ENCODE data around the gene MAPRE3.

The MAPRE3 gene

GRCh38 chr2:27041752-27042151 is 71.3 kb downstream of the MAPRE3 start:
- no peak for DNase-seq

DNA sequence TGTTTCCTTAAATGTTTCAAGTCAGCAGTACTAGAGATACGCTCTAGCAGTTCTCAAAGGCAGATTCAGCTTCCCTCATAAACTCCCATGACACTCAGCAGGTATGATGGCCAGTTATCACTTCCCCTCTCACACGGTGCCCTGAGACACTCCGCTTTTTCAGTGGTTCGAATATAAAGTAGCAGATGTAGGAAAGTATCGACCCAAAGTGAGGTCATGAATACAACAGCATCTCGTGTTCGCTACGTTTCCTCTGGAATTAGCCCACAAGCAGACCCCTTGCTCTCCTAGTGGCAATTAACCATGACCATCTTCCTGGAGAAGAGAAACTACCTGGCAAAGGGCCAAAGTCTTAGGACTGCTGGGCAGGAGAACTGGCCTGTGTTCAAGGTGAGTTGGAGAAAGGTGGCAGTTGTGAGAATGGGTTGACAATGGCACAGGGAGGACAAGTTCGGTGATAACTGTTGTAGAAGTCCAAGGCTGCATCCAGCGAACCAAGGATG is 71.8 kb downstream of the MAPRE3 start:
- no peak for DNase-seq

GRCh38 chr2:27042985-27043634 is 72.7 kb downstream of the MAPRE3 start:
- DNase-seq, result no peak

GRCh38 chr2:27049422-27050280 is 79.2 kb downstream of the MAPRE3 start:
- peak in 4 of 14 donors; percentile 41 to 63 (median 48) for DNase-seq

- DNase-seq, result peak; percentile 67 to 94 (median 88)
These were observed 80.0 kb downstream of the MAPRE3 start for GRCh38 chr2:27050281-27050995.

- DNase-seq, result peak in 13 of 14 donors; percentile 67 to 93 (median 90)
These were observed 80.8 kb downstream of the MAPRE3 start, which contains the start of gene AGBL5 for GRCh38 chr2:27050996-27051901. AGBL5 (plus strand) TSS chr2:27051668; CDS start chr2:27052959, 1,291 bp downstream.

DNA sequence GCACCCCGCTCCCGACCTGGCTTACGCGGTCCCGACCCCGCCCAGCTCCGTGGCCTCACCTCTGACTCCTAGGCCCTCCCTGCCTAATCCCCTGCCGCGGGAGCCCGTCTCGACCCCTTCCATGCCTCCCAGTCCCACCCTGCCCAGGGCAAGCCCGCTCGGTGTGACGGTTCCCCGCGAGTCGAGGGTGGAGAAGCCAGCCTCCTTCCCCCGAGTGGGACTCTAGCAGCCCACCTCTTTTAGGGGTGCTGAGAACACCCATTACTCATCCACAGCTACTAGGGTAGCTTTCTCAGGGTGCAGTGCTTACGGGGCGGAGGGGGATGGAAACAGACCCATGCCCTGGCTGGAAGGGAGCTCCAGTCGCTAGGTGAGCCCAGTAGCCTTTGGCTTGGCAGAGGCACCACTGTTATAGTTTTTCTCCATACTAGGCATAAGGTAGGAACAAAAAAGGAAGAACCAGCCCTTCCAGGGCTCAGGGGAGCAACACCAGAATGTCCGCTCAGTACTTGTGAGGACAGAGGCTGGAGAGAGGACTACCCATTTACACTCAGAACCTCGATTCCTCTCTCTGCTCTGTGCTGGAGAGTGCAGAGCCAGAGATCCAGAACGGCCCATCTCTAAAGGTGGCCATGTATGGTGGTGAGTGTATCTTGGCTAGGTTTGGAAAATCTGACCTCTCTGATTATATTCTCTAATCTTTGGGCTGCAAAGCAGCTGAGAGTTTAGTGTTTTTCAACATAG is 81.6 kb downstream of the MAPRE3 start:
- DNase-seq, result peak in 4 of 14 donors; percentile 27 to 70 (median 50)

DNA sequence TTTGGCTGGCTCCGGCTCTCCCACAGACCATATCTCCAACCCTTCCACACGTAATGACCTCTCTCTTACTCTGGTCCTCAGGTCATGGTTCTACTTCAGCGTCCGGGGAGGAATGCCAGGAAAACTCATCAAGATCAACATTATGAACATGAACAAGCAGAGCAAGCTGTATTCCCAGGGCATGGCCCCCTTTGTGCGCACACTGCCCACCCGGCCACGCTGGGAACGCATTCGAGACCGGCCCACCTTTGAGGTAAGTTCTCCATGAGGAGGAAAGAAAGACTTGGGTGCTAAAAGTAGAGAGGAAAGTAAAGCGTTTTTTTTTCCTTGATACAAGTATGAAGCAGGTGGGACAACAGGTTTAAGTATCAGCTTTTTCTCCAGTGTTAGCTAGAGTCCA is 82.9 kb downstream of the MAPRE3 start:
- DNase-seq, result no peak

- DNase-seq, result no peak
These were observed 83.3 kb downstream of the MAPRE3 start for GRCh38 chr2:27053776-27054175.

- no peak for DNase-seq
These were observed 84.3 kb downstream of the MAPRE3 start for GRCh38 chr2:27054721-27055120.

- DNase-seq, result no peak
These were observed 86.7 kb downstream of the MAPRE3 start for GRCh38 chr2:27057184-27057583.

DNA sequence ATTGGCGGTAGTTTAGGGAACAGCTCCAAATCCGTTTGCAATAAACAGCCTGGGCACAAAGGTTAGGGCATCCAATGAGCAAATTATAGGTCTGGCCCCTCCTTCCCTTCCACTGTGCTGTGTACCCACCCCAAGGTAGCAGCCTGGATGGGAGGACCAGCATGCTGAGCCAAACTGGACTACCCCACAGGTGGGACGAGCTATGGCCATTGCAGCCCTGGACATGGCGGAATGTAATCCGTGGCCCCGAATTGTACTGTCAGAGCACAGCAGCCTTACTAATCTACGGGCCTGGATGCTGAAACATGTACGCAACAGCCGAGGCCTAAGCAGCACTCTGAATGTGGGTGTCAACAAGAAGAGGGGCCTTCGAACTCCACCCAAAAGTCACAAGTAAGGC is 87.8 kb downstream of the MAPRE3 start:
- no peak for DNase-seq

DNA sequence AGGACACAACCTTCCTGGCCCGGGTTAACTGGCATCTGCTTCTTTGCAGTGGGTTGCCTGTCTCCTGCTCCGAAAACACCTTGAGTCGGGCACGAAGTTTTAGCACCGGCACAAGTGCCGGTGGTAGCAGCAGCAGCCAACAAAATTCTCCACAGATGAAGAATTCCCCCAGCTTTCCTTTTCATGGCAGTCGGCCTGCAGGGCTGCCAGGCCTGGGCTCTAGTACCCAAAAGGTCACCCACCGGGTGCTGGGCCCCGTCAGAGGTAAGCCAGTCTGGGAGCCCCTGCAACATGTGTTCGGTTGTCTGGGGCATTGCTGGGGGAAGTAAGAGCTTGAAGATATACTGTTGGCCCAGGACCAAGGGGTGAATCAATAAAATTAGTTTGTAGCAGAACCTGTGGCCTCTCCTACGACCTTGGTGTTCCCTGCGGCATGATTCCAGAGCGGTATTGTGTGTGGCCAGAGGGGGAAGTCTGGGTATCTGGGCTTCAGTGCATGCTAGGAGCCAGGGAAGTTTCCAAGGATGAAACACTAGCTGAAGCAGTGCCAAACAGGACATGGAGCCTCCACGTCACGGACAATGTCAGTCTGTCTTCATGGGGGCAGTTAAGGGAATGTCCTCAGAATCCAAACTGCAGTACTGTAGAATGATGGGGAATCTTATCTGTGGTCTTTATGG is 88.8 kb downstream of the MAPRE3 start:
- DNase-seq, result no peak

DNA sequence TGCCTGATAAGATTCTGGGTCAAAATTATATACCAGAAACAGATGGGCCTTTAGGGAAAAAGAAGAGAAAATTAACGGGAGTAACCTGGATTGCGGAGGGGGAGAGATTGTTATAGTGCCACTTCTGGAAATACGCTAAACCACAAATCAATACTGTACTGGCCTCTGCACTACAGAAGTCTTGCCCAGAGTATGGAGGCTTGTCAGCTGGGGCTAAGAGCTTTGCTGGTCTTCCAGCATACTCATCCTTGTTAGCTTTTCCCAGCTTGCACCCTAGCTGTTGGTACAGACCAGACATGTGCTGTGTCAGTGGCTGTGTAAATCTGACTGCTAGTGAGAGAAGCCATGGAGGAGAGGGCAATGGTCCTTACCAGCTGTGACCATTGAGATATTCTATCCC is 89.9 kb downstream of the MAPRE3 start:
- no peak for DNase-seq

DNA sequence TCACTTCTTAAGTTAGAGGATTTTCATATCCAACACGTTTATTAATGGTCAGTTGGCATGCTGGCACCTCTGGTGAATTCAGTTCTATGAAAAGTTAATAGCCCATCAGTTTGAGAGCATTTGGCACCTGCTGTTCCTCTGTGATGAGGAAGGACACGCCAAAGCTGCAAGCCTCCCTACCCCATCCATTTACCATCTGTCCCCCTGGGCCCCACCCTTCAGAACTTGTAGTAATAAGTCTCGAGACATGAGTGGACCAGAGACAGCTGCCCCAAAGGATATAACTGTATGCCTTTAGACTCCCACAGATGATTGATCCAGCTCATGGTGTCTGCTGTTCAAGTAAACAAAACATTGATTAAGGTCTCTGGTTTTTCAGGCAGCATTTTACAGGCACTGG is 94.7 kb downstream of the MAPRE3 start:
- no peak for DNase-seq

DNA sequence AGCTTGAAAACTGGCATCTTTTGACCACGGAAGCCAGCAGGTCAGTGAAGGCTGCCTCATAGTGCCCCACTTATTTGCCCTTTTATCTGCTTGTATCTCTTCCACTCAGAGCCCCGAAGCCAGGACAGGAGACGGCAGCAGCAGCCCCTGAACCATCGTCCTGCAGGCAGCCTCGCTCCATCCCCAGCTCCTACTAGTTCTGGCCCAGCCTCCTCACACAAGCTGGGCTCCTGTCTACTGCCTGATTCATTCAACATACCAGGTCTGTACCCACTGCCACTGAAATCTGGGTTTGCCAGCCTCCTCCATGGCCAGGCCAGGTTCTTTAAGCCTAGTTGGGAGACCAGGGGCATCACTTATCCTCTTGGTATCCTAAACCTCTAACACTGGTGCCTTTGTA is 96.9 kb downstream of the MAPRE3 start:
- DNase-seq, result no peak

GRCh38 chr2:27069436-27069835 is 99.0 kb downstream of the MAPRE3 start:
- no peak for DNase-seq

DNA sequence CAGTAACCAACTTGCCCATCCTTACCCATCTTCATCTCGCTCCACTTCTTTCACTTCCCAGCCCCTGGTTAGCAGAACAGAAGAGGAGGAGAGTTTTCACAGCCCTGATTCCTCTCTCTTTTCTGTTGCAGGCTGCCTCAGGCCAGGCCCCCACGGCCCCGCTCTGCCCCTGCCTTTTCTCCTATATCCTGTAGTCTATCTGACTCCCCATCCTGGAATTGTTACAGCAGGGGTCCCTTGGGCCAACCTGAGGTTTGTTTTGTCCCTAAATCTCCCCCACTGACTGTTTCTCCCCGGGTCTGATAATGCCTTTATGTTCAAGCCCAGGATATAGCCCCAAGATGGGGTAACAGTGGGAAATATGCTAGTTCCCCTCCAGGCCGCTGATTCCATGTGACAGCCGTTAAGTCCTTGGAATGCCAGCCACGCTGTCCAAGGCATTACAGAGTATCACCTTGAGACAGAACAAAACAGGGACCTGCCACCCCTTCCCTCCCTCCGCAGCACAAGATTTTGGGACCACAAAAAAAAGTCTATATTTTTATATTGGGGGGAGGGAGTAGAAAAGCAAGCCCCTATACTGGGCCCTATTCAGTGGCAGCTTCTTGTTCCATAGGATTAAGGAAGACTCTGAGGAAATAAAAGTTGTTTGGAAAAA is 99.7 kb downstream of the MAPRE3 start:
- DNase-seq, result no peak

DNA sequence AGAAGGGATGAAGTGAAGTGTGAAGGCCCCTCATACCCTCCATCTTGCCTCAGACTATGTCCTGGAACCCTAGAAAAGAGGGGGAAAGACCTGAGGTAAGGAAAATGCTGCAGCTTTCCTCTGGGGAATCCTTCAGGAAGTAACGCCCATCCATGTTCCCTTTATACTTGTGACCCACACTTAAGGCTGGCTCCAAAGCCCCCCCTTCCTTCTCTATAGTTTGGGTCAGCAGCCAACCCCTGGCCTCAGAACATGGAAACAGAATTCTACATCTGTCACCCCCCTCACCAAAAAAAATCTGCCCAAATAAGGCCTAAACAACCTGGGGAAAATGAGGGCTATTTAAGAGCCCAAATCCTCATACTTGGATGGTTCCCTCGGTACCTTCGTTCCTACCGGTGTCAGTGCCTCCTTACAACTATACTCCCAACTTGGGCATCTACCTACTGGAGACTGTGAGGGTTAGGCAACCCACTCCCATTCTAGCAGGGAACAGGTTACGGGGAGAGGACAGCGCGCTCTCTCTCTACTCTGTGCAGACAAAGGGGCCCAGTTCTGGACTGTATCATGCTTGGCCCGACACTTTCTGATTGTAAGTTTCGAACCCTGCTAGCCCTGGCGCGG is 100.3 kb downstream of the MAPRE3 start:
- no peak for DNase-seq
